H1 (cell line): ENCODE measurements around the gene ZNF366. TPM values are rescaled to one million over a fixed set of nuclear protein-coding genes. Genes with fewer than 3 reads are reported as not detected.

Experiments
- CEBPB ChIP-seq: IDR thresholded peaks from 2 replicates; pipeline ENCODE4 v1.6.1; 2012; ENCODE audit warnings: low read depth, low read length
- JUN ChIP-seq: IDR thresholded peaks from 2 replicates; pipeline ENCODE4 v1.6.1; 2011; ENCODE audit warnings: low read depth, mild to moderate bottlenecking, improper control_type of control experiment, low read length
- SAP30 ChIP-seq: fragments of 300-600 bp; sonication (generic); IDR thresholded peaks from 2 replicates; pipeline ENCODE4 v1.7.1; 2012; ENCODE audit warnings: low read length, moderate library complexity, mild to moderate bottlenecking, inconsistent platforms; ENCODE audit not compliant: insufficient read depth, insufficient replicate concordance
- SIRT6 ChIP-seq: IDR thresholded peaks from one replicate; pipeline ENCODE4 v1.7.1; 2012; ENCODE audit warnings: low read length, inconsistent platforms
- polyA plus RNA-seq, 7 experiments: library from polyadenylated mRNA; depleted of rRNA in 3 of 7; stranded (reverse) in 5 of 7; unstranded in 2 of 7; fragments of >200 nt in 5 of 7; fragments of 200-250 nt in 2 of 7; gene quantifications; 1 replicate in 5 of 7; 2 replicates in 1 of 7; 4 replicates in 1 of 7; pipeline versions ENCODE4 v1.2.1 to v1.2.3, GENCODE V29; 2011 to 2013; ENCODE audit warnings: missing spikeins in 2 of 7, mixed read lengths in 2 of 7
- total RNA-seq: library from RNA; stranded (reverse); fragmentation: NEBNext Ultra II Directional; extraction: Animal tissue kit (Norgen Biotek cat#: 25700); gene quantifications from 2 replicates; pipeline ENCODE4 v1.2.1, GENCODE V29; 2021

The ZNF366 gene
- total and polyA plus RNA-seq, 2 of the 8 experiments (the other 6 are each of a cell fraction or from before 2014, with no cell fraction given) = not detected

DNA sequence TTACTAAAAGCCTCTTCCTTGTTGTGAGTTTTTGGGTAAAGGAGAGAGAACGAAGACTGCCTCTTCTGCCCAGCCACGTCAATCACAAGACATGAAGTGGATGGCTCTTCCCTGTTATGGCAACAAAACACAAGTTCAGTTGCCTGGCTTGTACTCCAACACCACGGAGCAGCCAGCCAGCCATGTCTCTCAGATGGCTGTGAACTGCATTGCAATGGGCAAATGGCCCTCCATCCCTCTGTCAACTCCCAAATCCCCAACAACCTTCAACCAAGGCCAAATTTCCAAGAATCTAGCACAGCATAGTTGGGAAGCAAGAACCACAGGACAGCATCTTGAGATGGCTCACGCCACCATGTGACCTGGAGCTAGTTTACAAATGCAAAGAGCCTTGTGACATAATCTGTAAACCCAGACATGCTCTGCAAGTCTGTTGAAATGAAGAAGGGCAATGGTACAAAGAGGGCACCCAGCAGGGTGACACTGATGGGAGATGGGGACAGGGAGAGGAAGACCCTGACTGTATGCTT, 53.9 kb downstream of the ZNF366 start (continued):
- no peak for TF ChIP-seq JUN
- TF ChIP-seq SAP30 = no peak
- no peak for TF ChIP-seq SIRT6
- no peak for TF ChIP-seq CEBPB
- TF ChIP-seq, all 59 proteins: peak for 0
